ENCODE data around the gene TMPRSS9.

The TMPRSS9 gene

DNA sequence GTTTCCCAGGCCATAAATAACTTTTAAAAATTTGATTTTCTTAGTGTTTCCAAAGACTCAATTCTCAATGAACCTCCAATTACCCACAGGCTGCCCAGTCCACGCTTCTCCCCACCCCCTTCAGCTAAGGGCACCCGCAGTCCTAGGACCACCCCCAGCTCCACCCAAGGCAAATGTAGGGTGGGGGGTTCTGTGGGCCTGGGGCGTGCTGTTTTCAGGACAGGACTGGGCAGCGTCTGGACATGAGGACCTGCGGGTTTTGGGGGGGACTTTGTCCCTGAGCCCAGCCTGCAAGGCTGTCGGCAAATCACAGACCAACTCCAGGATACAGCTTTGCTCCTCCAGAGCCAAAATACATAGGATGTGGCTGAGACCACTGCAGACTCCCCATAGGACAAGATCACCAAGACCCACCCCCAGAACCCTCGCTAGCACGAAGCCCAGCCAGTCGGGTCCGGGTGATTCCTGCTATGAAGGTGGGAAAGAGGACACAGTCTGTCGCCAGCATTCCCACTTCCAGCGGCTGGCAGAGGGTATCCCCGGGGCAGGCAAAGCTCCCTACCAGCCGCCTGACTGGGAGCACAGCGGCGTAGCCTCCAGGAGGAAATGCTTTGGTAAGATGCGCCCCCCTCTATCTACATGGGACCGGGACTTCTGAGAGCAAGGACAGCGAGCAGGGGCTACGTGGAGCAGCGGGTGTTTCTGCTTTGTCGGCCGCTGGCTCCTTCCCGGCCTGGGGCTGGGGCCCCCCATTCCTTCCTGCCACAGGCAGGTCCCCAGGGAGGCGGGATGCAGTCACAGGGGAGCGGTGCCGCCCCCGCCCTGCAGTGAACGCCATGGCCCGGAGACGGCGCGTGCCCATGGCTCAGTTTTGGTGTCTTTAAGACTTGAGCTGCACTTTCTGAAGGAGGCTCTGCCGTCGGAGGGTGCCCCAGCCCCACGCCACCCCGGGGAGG is 69.0 kb downstream of the TMPRSS9 start:
- H3K4me3 ChIP-seq (ENCODE audit: low read length, poor library complexity, severe bottlenecking): no peak overlapping the region
- peaks cover 8% of the 10 kb centered on the region for H3K4me1 ChIP-seq (ENCODE audit: insufficient read depth, low read length, poor library complexity, severe bottlenecking)
- no peaks in the 10 kb centered on the region for H3F3A ChIP-seq (ENCODE audit: low read depth)
- peaks cover 29% of the 10 kb centered on the region; the same call in 1 of the 2 replicates for H3K36me3 ChIP-seq (ENCODE audit: insufficient read depth, low read length)
- H3K9me2 ChIP-seq (replicated peaks; ENCODE audit: low read depth, low read length): no peaks in the 10 kb centered on the region
- peaks cover 26% of the 10 kb centered on the region for H3K79me2 ChIP-seq (ENCODE audit: insufficient read depth, low read length)
- no peaks in the 10 kb centered on the region for H3K9me3 ChIP-seq (ENCODE audit: insufficient read depth, low read depth, low read length)
- H2AFZ ChIP-seq (ENCODE audit: low read length): no peak overlapping the region
- H3K4me2 ChIP-seq (ENCODE audit: low read depth, low read length, poor library complexity, severe bottlenecking): no peak overlapping the region
- TF ChIP-seq, protein P1, sequence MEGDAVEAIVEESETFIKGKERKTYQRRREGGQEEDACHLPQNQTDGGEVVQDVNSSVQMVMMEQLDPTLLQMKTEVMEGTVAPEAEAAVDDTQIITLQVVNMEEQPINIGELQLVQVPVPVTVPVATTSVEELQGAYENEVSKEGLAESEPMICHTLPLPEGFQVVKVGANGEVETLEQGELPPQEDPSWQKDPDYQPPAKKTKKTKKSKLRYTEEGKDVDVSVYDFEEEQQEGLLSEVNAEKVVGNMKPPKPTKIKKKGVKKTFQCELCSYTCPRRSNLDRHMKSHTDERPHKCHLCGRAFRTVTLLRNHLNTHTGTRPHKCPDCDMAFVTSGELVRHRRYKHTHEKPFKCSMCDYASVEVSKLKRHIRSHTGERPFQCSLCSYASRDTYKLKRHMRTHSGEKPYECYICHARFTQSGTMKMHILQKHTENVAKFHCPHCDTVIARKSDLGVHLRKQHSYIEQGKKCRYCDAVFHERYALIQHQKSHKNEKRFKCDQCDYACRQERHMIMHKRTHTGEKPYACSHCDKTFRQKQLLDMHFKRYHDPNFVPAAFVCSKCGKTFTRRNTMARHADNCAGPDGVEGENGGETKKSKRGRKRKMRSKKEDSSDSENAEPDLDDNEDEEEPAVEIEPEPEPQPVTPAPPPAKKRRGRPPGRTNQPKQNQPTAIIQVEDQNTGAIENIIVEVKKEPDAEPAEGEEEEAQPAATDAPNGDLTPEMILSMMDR (conservative IDR thresholded peaks at IDR 0.05; ENCODE audit: low read length): no peak
- no peak for TF ChIP-seq EZH2phosphoT487 (IDR thresholded peaks at IDR 0.05; ENCODE audit: borderline replicate concordance)
- H4K20me1 ChIP-seq (ENCODE audit: insufficient read depth, low read length, poor library complexity, severe bottlenecking): peaks cover 23% of the 10 kb centered on the region
- no peaks in the 10 kb centered on the region for H3K27me3 ChIP-seq (ENCODE audit: insufficient read depth, low read length, poor library complexity, severe bottlenecking)
- H3K9ac ChIP-seq (ENCODE audit: low read depth, low read length, poor library complexity, severe bottlenecking): no peak overlapping the region

DNA sequence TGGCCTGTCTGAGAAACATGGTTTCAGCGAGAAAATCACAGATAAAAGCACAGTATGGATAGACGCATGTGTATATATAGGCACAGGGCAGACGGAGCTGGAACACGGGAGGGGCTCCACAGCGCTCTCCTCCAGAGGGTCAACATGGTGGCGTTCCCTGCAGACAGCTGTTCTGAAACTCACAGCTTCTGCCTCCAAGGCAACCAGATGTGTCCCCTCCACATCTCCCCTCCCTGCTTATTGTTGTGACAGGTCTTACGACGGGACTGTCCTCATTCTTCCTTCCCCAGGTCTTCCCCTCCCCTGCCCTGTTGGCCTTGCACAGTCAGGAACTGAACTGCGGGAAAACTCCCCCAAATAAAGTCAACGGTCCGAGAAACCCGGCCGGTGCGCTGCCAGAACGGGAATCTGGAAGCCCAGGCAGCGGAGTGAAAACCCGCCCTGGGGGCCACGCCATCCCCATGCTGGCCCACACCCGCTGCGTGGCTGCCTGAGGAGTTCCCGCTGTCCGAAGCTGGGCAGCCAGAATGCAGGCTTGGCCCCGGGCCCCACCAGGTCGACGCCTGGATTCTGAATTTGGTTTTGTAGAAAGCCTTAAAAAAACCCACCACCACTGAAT is 70.0 kb downstream of the TMPRSS9 start:
- Histone ChIP-seq H3K4me2 (ENCODE audit: low read depth, low read length, poor library complexity, severe bottlenecking) (no peak overlapping the region), H3K9ac (ENCODE audit: low read depth, low read length, poor library complexity, severe bottlenecking) (no peak overlapping the region), H3K27me3 (ENCODE audit: insufficient read depth, low read length, poor library complexity, severe bottlenecking) (no peaks in the 10 kb centered on the region), H3K4me3 (ENCODE audit: low read length, poor library complexity, severe bottlenecking) (no peak overlapping the region), H3K79me2 (ENCODE audit: insufficient read depth, low read length) (peaks cover 21% of the 10 kb centered on the region), H3K4me1 (ENCODE audit: insufficient read depth, low read length, poor library complexity, severe bottlenecking) (peaks cover 8% of the 10 kb centered on the region), H2AFZ (ENCODE audit: low read length) (no peak overlapping the region), H3F3A (ENCODE audit: low read depth) (no peaks in the 10 kb centered on the region), H4K20me1 (ENCODE audit: insufficient read depth, low read length, poor library complexity, severe bottlenecking) (peaks cover 20% of the 10 kb centered on the region), H3K9me3 (ENCODE audit: insufficient read depth, low read depth, low read length) (no peaks in the 10 kb centered on the region), H3K9me2 (replicated peaks; ENCODE audit: low read depth, low read length) (no peaks in the 10 kb centered on the region), H3K36me3 (ENCODE audit: insufficient read depth, low read length) (peaks cover 38% of the 10 kb centered on the region; the same call in 1 of the 2 replicates)
- TF ChIP-seq, protein P1 (conservative IDR thresholded peaks at IDR 0.05; ENCODE audit: low read length): no peak
- TF ChIP-seq EZH2phosphoT487 (IDR thresholded peaks at IDR 0.05; ENCODE audit: borderline replicate concordance): no peak

DNA sequence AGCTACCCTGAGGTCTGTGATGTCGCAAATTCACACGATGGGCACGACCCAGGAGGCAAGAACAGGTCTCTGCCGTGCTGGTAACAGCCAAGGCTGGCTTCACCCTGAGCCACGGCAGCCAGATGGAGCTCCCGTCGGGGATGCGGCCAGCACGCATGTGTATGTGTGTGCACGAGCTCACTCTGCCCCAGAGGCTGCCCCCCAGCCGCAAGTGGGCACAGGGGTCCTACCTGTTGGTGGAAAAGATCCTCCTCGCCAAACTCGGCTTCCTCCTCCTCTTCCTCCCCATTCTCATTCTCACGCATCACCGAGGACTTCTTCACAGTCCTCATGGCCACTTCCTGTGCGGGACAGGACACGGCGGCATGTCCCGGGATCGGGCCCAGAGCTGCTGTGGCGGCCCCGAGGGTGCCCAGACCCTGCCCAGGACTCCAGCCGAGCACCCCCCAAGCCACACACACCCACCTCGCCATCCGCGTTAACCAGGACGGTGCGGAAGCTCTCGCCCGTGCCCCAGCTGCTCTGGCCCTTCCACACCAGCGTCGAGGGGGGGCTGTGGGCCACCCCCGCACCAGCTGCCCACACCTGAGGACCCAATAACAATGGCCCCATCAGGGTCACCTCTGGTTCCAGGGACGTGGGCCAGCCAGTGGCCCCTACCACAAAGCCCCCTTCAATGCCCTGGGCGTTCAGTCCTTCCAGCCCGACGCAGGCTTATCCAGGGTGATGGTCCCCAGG is 71.4 kb downstream of the TMPRSS9 start:
- H3K36me3 ChIP-seq (ENCODE audit: insufficient read depth, low read length): peaks cover 43% of the 10 kb centered on the region; the same call in 1 of the 2 replicates
- no peak overlapping the region for H3K9ac ChIP-seq (ENCODE audit: low read depth, low read length, poor library complexity, severe bottlenecking)
- H3F3A ChIP-seq (ENCODE audit: low read depth): no peaks in the 10 kb centered on the region
- TF ChIP-seq, protein P1 (conservative IDR thresholded peaks at IDR 0.05; ENCODE audit: low read length): no peak
- no peak for TF ChIP-seq EZH2phosphoT487 (IDR thresholded peaks at IDR 0.05; ENCODE audit: borderline replicate concordance)
- H3K9me2 ChIP-seq (replicated peaks; ENCODE audit: low read depth, low read length): no peaks in the 10 kb centered on the region
- H3K27me3 ChIP-seq (ENCODE audit: insufficient read depth, low read length, poor library complexity, severe bottlenecking): no peaks in the 10 kb centered on the region
- H4K20me1 ChIP-seq (ENCODE audit: insufficient read depth, low read length, poor library complexity, severe bottlenecking): peaks cover 7% of the 10 kb centered on the region
- H2AFZ ChIP-seq (ENCODE audit: low read length): no peak overlapping the region
- H3K4me3 ChIP-seq (ENCODE audit: low read length, poor library complexity, severe bottlenecking): no peak overlapping the region
- peaks cover 1% of the 10 kb centered on the region for H3K4me1 ChIP-seq (ENCODE audit: insufficient read depth, low read length, poor library complexity, severe bottlenecking)
- peaks cover 8% of the 10 kb centered on the region for H3K79me2 ChIP-seq (ENCODE audit: insufficient read depth, low read length)
- H3K9me3 ChIP-seq (ENCODE audit: insufficient read depth, low read depth, low read length): no peaks in the 10 kb centered on the region
- H3K4me2 ChIP-seq (ENCODE audit: low read depth, low read length, poor library complexity, severe bottlenecking): no peak overlapping the region
